NAMALWA (cell line): ENCODE measurements around the gene STK32C.

Source experiments
- DNase-seq: peaks from one replicate; pipeline ENCODE4 v3.0.0-alpha.2; 2015; ENCODE audit warnings: low spot score

The STK32C gene

DNA sequence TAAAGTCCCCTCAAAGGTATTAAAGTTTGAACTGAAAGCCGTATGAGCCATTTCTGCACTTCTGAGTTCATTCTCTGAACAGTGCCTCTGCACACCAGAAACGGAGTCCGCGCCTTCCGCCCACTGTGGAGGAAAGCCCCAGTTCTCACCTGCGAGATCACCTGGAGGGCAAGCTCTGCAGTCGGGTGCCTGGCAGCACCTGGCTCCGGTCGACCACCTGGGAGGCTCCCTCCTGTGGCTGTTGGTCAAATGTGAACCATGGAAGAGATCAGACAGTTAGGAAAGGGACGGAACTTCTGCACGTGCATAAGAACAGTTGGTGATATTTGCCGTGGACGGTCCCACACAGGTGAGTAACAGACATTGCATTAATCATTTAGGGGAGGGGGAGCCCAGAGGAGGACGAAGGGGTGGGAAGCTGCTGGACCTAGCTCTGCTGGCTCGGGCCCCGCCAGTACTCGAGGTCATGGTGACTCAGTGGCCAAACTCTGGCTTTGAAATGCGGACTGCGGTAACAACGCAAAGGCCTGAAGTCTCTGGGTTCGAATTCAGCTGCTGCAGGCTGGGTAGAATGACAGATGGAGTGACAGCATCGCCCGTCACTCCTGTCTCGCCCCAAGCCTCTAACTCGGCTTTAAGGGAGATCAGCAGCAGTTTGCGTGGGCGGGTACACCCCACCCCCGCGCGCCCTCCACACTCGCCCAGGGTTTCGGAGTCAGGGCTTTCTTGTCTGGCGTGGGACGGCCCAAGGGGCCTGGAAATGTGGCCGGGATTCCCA lies 122.7 kb downstream of the STK32C start:
- no peak for DNase-seq

DNA sequence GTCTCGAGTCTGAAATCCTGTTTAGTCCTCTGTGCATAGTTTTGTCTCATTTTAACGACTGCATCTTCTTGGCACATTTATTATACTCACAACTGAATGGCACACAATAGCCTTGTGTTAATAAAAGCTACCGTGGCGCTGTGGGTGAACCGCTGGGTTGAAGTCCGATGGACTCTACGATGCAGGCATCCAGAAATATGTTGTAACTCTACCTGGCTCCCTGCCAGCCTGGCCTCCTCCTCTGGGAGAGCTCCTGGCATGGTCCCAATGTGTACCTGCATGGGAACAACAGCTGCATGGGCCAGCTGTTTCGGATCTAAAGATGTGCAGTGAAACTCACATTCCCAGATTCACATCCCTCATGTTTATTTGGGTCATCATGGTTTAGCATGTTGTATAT lies 124.7 kb downstream of the STK32C start:
- no peak for DNase-seq

DNA sequence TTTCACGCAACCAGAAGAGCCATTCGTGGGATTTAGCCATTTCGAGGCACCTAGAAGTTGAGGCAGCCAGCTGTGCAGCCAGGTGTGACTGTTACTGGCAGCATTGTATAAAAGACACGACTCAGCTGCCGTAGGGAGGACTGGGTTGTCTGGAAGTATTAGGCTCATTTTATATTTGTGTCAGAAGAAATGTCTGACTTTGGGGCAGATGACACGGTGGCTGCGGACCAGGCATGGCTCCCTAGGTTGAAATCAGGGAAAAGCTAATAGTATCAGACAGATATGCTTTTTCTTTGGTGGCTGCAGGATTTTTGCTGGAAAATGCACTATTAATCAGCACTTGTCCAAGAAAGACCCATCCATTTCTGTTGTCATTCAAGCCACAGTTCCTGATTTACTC lies 125.2 kb downstream of the STK32C start:
- DNase-seq: no peak

- no peak for DNase-seq
These were observed 125.9 kb downstream of the STK32C start for GRCh38 chr10:132181691-132182425.

GRCh38 chr10:132180736-132181135 lies 127.0 kb downstream of the STK32C start:
- DNase-seq: no peak

DNA sequence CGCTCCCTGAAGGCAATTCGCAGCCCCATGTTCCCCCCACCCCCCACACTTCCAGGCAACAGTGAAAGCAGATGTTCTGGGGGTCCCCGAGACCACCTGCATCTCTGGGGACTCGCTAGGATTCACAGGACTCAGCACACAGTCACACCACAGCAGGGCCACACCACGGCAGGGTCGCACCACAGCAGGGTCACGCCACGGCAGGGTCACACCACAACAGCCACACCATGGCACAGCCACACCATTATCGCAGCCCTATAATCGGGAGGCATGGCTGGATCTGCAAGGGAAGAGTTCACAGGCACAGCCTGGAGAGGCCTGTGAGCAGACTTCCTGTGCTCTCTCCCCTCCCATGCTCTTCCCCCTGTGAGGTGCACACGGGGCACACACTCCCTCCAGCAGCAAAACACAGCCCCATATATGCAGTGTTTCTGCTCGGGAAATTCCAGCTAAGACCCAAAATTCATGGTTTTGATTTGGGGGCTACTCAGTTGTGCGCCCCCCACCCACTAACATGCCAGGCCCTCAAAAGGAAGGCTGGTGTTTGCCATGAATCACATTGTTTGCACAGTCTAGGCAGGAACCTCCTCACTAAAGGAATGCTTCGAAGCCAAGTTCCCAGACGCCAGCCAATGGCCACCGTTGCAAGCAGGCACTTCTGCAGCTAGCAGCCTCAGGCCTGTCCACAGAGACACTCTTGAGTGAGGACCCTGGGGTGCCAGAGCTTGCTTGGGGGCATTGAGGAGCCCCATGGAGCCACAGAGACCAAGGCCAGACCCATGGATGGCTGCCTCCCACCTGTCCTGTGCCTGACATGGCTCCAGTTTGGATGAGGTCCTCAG lies 128.0 kb downstream of the STK32C start:
- no peak for DNase-seq

GRCh38 chr10:132178672-132179545 lies 128.8 kb downstream of the STK32C start:
- DNase-seq: no peak

DNA sequence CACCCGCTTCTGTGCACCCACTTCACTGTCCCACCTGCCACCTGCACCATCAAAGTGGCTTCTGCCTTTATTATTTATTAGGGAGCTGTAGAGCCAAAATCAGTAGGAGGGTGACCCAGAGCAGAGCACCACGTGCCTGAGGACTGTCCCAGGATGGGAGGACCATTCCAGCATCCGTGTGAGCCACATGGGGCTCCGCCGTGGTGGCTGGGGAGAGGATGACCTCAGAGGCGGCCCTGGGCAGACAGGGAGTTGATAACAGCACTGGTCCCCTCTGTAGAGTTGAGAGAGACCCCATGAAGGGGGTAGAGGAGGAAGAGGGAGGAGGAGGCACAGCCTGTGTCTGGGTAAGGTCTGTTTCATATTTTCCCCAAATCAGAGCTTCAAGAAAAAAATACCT lies 129.7 kb downstream of the STK32C start:
- no peak for DNase-seq

- DNase-seq: no peak
These were observed 130.9 kb downstream of the STK32C start for GRCh38 chr10:132176623-132177500.

- no peak for DNase-seq
These were observed 131.7 kb downstream of the STK32C start for GRCh38 chr10:132175907-132176581.

DNA sequence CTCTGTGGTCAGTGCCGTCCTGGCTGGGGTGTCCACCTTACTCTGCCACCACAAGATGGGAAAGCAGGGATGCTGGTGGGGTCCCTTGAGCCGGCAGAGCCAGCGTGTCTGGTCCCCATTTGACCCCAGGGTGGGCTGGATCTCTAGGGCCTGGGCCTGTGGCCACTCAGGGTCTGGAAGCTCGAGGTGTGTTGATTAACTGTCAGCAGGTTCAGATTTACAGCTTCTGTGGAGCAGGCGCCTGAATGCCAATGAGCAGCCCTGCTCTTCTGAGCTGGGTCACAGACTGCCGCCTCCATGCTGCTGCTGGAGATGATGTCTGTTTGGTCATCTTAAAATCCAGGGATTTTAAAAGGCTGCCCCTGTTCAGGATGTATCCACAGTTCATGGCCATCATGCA lies 132.3 kb downstream of the STK32C start:
- no peak for DNase-seq

DNA sequence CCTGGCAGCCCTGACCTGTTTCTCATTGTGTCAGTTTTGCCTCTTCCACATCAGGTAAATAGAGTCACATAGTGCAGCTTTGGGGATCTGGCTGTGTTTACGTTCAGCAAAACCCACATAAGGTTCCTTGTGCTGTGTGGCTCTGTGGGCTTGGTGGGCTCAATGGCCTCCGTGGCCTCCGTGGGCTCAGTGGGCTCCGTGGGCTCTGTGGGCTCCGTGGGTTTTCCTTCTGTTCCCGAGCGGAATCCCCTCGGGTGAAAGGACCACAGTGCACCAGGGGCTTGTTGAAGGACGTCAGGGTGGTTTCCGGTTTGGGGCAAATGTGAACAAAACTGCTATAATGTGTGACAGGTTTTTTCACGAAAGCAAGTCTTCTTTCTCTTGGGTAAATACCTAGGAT lies 133.5 kb downstream of the STK32C start:
- DNase-seq: no peak

DNA sequence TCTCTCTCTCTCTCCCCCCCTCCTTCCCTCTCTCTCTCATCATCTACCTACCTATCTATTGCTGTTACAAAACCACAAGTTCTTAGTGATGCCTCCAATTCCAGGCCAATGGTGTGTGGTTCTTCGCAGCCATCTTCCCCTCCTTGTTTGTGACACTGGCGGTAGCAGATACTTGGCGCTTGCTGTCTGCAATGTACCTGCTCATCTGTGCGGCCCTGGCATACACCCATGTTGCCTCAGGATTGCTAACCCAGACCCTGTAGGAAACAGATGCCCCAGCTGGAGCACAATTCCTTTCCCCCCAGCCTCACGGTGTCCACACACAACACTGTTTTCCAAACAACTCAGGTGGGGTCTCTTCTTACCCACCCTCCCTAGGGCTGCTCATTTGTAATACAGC lies 134.6 kb downstream of the STK32C start:
- no peak for DNase-seq

GRCh38 chr10:132172091-132173066 lies 135.4 kb downstream of the STK32C start:
- peak; percentile 39 for DNase-seq

- no peak for DNase-seq
These were observed 137.0 kb downstream of the STK32C start for GRCh38 chr10:132170561-132171361.

GRCh38 chr10:132169766-132170560 lies 137.8 kb downstream of the STK32C start:
- DNase-seq: no peak
